Mucosa of rectum (tissue), 2 donors: ENCODE measurements around the gene MAP9.

ENCODE experiments used
- H3K27ac ChIP-seq, 2 donors: one replicate each; pipeline ENCODE4 v1.7.0; 2013; ENCODE audit warnings: inconsistent platforms in 2 of 2, low read depth in 2 of 2, low read length in 2 of 2
- H3K27me3 ChIP-seq, 2 donors: one replicate each; pipeline ENCODE4 v1.7.0; 2013; ENCODE audit warnings: low read length in 2 of 2; ENCODE audit not compliant: control insufficient read depth in 2 of 2, insufficient read depth in 2 of 2
- H3K36me3 ChIP-seq, 2 donors: one replicate each; pipeline ENCODE4 v1.7.0; 2013; ENCODE audit warnings: low read length in 2 of 2; ENCODE audit not compliant: control insufficient read depth in 2 of 2, insufficient read depth in 2 of 2
- H3K4me1 ChIP-seq, 2 donors: one replicate each; pipeline ENCODE4 v1.7.0; 2013; ENCODE audit warnings: low read length in 2 of 2, mild to moderate bottlenecking in 1 of 2; ENCODE audit not compliant: control insufficient read depth in 2 of 2, insufficient read depth in 2 of 2
- H3K4me3 ChIP-seq, 2 donors: one replicate each; pipeline ENCODE4 v1.7.0; 2013; ENCODE audit warnings: low read length in 2 of 2
- H3K9ac ChIP-seq, 2 donors: one replicate each; pipeline ENCODE4 v1.7.0; 2013; ENCODE audit warnings: low read length in 2 of 2, low read depth in 1 of 2, mild to moderate bottlenecking in 1 of 2
- H3K9me3 ChIP-seq, 2 donors: one replicate each; pipeline ENCODE4 v1.7.0; 2013; ENCODE audit warnings: low read length in 2 of 2; ENCODE audit not compliant: control insufficient read depth in 2 of 2
- donor health status: healthy.
- donor health status: Normal muscosa, but diverticular disease.

The MAP9 gene

GRCh38 chr4:155367608-155368007 is 9.2 kb downstream of the MAP9 start:
- Histone ChIP-seq H3K4me1 (no peaks in the 10 kb centered on the region), H3K9ac (no peak overlapping the region), H3K9me3 (no peaks in the 10 kb centered on the region), H3K27ac (no peak overlapping the region), H3K27me3 (no peaks in the 10 kb centered on the region), H3K4me3 (no peak overlapping the region), H3K36me3 (no peaks in the 10 kb centered on the region)

DNA sequence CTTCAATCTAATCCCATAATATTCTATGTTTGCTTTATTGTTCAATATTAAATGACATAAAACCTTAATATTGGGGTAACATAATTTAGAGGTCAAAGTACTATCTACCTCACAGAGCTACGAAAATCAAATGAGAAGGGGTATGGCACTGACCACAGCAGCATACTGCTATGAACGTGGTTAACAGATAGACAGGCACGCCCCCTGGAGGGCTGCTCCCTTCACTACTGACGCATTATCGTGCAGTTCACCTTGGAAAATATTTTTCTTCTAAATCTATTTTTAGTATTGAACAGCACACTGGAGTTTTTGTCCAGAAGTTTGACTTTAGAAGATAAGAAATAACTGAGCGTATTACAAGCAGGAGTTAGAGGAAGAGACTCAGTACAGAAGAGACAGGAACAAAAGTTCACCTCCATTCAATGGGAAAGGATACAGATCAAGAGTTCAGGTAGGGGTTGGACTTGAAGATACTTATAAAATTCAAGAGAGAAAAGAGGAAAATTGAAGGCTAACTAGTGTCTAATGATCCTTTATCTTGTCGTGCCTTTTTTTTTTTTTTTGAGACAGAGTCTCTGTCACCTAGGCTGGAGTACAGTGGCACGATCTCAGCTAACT is 22.7 kb downstream of the MAP9 start:
- no peak overlapping the region for H3K27ac ChIP-seq
- H3K9me3 ChIP-seq = no peaks in the 10 kb centered on the region

GRCh38 chr4:155342142-155342541 is 34.6 kb downstream of the MAP9 start:
- no peaks in the 10 kb centered on the region for H3K9me3 ChIP-seq
- H3K4me3 ChIP-seq = no peak overlapping the region
- H3K9ac ChIP-seq = no peak overlapping the region
- no peaks in the 10 kb centered on the region for H3K27me3 ChIP-seq
- no peak overlapping the region for H3K27ac ChIP-seq
- no peaks in the 10 kb centered on the region for H3K4me1 ChIP-seq
- H3K36me3 ChIP-seq = no peaks in the 10 kb centered on the region

More for the DNA sequence above, 22.7 kb downstream of the MAP9 start:
- no peak overlapping the region for H3K4me3 ChIP-seq
- H3K9ac ChIP-seq = no peak overlapping the region
- no peaks in the 10 kb centered on the region for H3K27me3 ChIP-seq
- H3K4me1 ChIP-seq = no peaks in the 10 kb centered on the region
- H3K36me3 ChIP-seq = no peaks in the 10 kb centered on the region

DNA sequence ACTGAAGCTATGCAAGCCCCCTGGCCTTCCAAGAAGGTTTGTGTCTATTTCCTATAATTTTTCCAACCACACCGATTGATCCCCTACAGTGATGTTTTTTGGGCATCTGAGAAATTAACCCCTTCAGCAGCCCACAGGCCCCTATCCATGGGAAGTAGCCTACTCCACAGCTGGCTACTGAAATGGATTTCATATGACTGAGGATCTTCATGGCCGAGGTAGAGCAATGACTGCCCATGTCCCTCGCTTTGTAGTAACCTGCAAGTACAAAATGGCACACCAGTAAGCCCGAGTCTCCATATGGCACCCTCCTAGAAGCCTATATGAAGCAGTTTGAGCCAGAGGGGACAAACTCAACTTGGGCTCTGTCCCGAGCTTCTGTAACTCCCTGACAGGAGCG is 36.8 kb downstream of the MAP9 start:
- no peak overlapping the region for H3K27ac ChIP-seq
- no peaks in the 10 kb centered on the region for H3K36me3 ChIP-seq
- no peaks in the 10 kb centered on the region for H3K9me3 ChIP-seq
- H3K9ac ChIP-seq = no peak overlapping the region
- no peak overlapping the region for H3K4me3 ChIP-seq
- no peaks in the 10 kb centered on the region for H3K27me3 ChIP-seq
- no peaks in the 10 kb centered on the region for H3K4me1 ChIP-seq

- no peak overlapping the region for H3K4me3 ChIP-seq
- H3K36me3 ChIP-seq = no peaks in the 10 kb centered on the region
- H3K9ac ChIP-seq = no peak overlapping the region
- H3K27ac ChIP-seq = no peak overlapping the region
- H3K4me1 ChIP-seq = no peaks in the 10 kb centered on the region
- no peaks in the 10 kb centered on the region for H3K9me3 ChIP-seq
- no peaks in the 10 kb centered on the region for H3K27me3 ChIP-seq
Measured at GRCh38 chr4:155339588-155339987, 37.2 kb downstream of the MAP9 start.

DNA sequence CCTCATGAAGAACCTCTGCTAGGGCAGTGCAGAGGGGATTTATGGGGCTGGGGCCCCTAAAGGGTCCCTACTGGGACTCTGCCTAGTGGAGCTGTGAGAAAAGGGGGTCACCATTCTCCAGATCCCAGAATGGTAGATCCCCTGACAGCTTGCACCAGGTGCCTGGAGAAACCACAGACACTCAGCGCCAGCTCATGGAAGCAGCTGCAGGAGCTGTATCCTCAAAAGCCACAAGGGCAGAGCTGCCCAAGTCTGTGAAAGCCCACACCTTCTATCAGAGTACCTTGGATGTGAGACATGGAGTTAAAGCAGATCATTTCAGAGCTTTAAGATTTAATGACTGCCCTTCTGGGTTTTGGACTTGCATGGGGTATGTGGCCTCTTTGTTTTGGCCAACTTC is 38.6 kb downstream of the MAP9 start:
- no peak overlapping the region for H3K9ac ChIP-seq
- no peaks in the 10 kb centered on the region for H3K4me1 ChIP-seq
- no peak overlapping the region for H3K27ac ChIP-seq
- no peak overlapping the region for H3K4me3 ChIP-seq
- no peaks in the 10 kb centered on the region for H3K27me3 ChIP-seq
- no peaks in the 10 kb centered on the region for H3K9me3 ChIP-seq
- H3K36me3 ChIP-seq = no peaks in the 10 kb centered on the region

GRCh38 chr4:155336242-155336641 is 40.5 kb downstream of the MAP9 start:
- no peak overlapping the region for H3K9ac ChIP-seq

DNA sequence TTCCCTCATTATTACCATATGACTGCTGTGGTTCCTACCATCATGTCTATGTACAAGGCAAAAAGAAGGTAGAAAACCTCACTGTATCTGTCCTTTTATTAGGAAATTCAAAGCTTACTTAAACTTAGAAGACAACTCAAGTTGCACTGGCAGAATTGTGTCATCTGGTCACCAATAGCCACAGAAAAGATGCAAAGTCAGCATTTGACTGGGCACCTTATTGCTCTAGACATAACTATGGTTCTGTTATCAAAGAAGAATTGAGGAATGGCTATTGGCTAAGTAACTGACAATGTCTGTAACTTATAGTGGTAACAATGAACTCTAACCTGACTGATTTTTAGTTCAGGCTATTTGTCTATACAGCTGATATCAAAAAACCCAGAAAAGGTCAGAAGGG is 45.3 kb downstream of the MAP9 start:
- Histone ChIP-seq H3K4me1 (no peaks in the 10 kb centered on the region), H3K27me3 (no peaks in the 10 kb centered on the region), H3K9ac (no peak overlapping the region), H3K27ac (no peak overlapping the region), H3K4me3 (no peak overlapping the region), H3K9me3 (no peaks in the 10 kb centered on the region), H3K36me3 (no peaks in the 10 kb centered on the region)

More at GRCh38 chr4:155336242-155336641, 40.5 kb downstream of the MAP9 start:
- no peaks in the 10 kb centered on the region for H3K9me3 ChIP-seq
- no peak overlapping the region for H3K4me3 ChIP-seq
- no peaks in the 10 kb centered on the region for H3K27me3 ChIP-seq
- H3K4me1 ChIP-seq = no peaks in the 10 kb centered on the region
- no peaks in the 10 kb centered on the region for H3K36me3 ChIP-seq
- H3K27ac ChIP-seq = no peak overlapping the region

GRCh38 chr4:155322782-155323181 is 54.0 kb downstream of the MAP9 start:
- H3K4me1 ChIP-seq = no peaks in the 10 kb centered on the region
- H3K9ac ChIP-seq = no peak overlapping the region
- H3K36me3 ChIP-seq = no peaks in the 10 kb centered on the region
- H3K9me3 ChIP-seq = no peaks in the 10 kb centered on the region
- H3K27me3 ChIP-seq = no peaks in the 10 kb centered on the region
- no peak overlapping the region for H3K27ac ChIP-seq
- H3K4me3 ChIP-seq = no peak overlapping the region

DNA sequence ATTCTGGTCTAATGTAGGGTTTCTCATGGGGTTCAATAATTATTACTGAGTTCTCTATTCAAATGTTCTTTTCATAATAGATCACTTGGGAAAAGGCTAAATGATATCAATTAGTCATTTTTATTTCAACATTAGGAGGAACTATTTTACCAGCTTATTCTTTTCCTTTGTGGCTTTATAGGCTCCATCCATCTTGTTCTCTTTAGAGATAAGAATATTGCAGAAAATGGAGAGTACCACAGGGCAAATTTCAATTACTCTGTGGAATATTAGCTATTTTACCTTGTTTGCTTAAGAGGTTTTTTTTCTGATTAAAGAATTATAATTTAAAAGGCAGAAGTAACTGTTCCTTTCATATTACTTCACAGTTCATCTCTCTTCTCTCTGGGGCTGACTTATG is 55.8 kb downstream of the MAP9 start:
- Histone ChIP-seq H3K9ac (no peak overlapping the region), H3K36me3 (no peaks in the 10 kb centered on the region), H3K9me3 (no peaks in the 10 kb centered on the region), H3K4me3 (no peak overlapping the region), H3K27me3 (no peaks in the 10 kb centered on the region), H3K27ac (no peak overlapping the region), H3K4me1 (no peaks in the 10 kb centered on the region)

- Histone ChIP-seq H3K27me3 (no peaks in the 10 kb centered on the region), H3K4me3 (no peak overlapping the region), H3K27ac (no peak overlapping the region), H3K9ac (no peak overlapping the region), H3K36me3 (no peaks in the 10 kb centered on the region), H3K9me3 (no peaks in the 10 kb centered on the region), H3K4me1 (no peaks in the 10 kb centered on the region)
Measured at GRCh38 chr4:155319516-155319915, 57.2 kb downstream of the MAP9 start.
